Right lobe of liver (tissue), 6 donors: ENCODE results near the gene FRMD4B. TPM values are rescaled to one million over a fixed set of nuclear protein-coding genes. Genes with fewer than 3 reads are reported as not detected.

Experiments
- ATAC-seq, 4 donors: fragments of 200-7000 bp; cut with Tn5 transposase; one replicate each; pipeline ENCODE4 v1.9.1; 2020; ENCODE audit warnings: mild to moderate bottlenecking in 4 of 4, moderate library complexity in 4 of 4
- DNase-seq, 3 donors: peaks; one replicate each; pipeline ENCODE4 v3.0.0-alpha.2; 2020
- H3K27ac ChIP-seq, 3 donors: fragments of 200-600 bp; one replicate each; pipeline ENCODE4 v1.8.0; 2022
- H3K27me3 ChIP-seq, 2 donors: fragments of 200-600 bp; one replicate each; pipeline ENCODE4 v1.8.0; 2022
- H3K36me3 ChIP-seq, 4 donors: fragments of 200-600 bp; sonication (generic) in 1 of 4; one replicate each; pipeline versions ENCODE4 v1.5.1 to v1.8.0; 2017 to 2022; ENCODE audit warnings: control low read depth in 1 of 4
- H3K4me1 ChIP-seq, 4 donors: fragments of 200-600 bp; sonication (generic) in 1 of 4; one replicate each; pipeline versions ENCODE4 v1.5.1 to v1.8.0; 2017 to 2022; ENCODE audit warnings: control low read depth in 1 of 4
- H3K4me3 ChIP-seq, 3 donors: fragments of 200-600 bp; one replicate each; pipeline ENCODE4 v1.8.0; 2022
- H3K9me3 ChIP-seq, 4 donors: fragments of 200-600 bp; sonication (generic) in 1 of 4; one replicate each; pipeline versions ENCODE4 v1.5.1 to v1.8.0; 2017 to 2022; ENCODE audit warnings: control low read depth in 1 of 4
- POLR2A ChIP-seq: fragments of 450-650 bp; IDR thresholded peaks from one replicate; pipeline ENCODE4 v1.6.1; 2017; ENCODE audit warnings: antibody characterized with exemption, mild to moderate bottlenecking
- whole genome bisulfite sequencing: methylation state at CpG from one replicate; pipeline ENCODE4 v1.1.6; 2018; ENCODE audit warnings: low coverage, low lambda C conversion rate; ENCODE audit not compliant: insufficient coverage; ENCODE audit errors: missing lambda C conversion rate; 5-methylcytosine and 5-hydroxymethylcytosine counted together
- intact Hi-C, 2 donors: fragments of 100-400 bp; cut with DNase I; formaldehyde crosslinking; loops; one replicate each; pipeline versions ENCODE4 v1.11.2 to v1.14.1; 2022
- total RNA-seq, 6 experiments: library from RNA; depleted of rRNA in 2 of 6; stranded (reverse); fragments of >200 nt in 2 of 6; fragmentation: NEBNext Ultra II Directional in 3 of 6; extraction: Animal tissue kit (Norgen Biotek cat#: 25700) in 3 of 6; gene quantifications; one replicate each; pipeline versions ENCODE4 v1.1.0 to v1.2.4, GENCODE V29; 2016 to 2023
- TF ChIP-seq, protein P1 (sequence below), 4 donors: fragments of 200-600 bp in 3 of 4; fragments of 450-650 bp in 1 of 4; IDR thresholded peaks; one replicate each; pipeline versions ENCODE4 v1.5.1 to v1.8.0; 2016 to 2022; ENCODE audit warnings: antibody characterized with exemption in 4 of 4, mild to moderate bottlenecking in 2 of 4
- donor health status: DM: no; HTN: yes; CAD: no.
- donor health status: DM: no; HTN: no; CAD: no.
- donor health status: DM: no; HTN: no; CAD: no.
- donor health status: DM: no; HTN: yes; CAD: no.
- donor health status: DM: no; HTN: yes; CAD: no.

The FRMD4B gene
- total RNA-seq, 6 experiments from 2014 or later, result 9.2 to 21.0 (median 12.3) TPM

DNA sequence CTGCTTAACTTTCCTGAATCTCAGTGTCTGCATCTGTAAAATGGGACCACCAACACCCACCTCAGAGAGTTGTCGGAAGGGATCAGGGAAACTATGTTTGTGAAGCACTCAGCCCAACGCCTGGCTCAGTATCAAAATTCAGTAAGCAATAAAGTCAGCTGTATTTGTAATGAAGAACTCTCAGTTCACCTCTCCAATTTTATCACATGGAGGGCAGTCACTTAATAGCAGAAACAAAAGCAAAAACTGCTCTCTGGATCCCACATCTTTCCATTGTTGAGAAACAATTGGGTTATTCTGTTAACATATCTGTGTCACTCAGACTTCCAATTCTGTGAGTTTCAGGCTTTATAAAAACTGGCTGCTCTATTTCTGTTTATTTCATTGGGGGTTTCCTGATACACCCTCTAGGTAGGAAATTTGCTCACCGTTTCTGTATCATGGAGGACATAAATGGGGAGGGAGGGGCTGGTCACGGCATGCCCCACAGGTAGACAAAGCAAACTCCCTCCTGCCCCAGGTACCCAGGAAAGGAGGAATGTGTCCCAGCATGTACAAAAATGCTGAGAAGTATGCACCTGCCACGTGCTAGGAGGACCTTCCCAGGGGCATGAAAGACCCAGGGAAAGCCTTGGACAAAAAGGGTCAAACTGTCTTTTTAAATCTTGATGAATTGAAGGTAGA is 182.1 kb downstream of the FRMD4B start:
- Histone ChIP-seq H3K4me3 (no peak overlapping the region), H3K27ac (no peak overlapping the region), H3K4me1 (peaks cover 0 to 12% (median 2%) of the 10 kb centered on the region in 4 donors), H3K9me3 (no peaks in the 10 kb centered on the region), H3K36me3 (no peaks in the 10 kb centered on the region), H3K27me3 (no peaks in the 10 kb centered on the region)
- 67% methylated on average over 5 of the region's 5 CpGs for WGBS
- DNase-seq (no peak), ATAC-seq (no peak)
- intact Hi-C loops, result no loop called here
- no peak for TF ChIP-seq POLR2A
- TF ChIP-seq, protein P1, sequence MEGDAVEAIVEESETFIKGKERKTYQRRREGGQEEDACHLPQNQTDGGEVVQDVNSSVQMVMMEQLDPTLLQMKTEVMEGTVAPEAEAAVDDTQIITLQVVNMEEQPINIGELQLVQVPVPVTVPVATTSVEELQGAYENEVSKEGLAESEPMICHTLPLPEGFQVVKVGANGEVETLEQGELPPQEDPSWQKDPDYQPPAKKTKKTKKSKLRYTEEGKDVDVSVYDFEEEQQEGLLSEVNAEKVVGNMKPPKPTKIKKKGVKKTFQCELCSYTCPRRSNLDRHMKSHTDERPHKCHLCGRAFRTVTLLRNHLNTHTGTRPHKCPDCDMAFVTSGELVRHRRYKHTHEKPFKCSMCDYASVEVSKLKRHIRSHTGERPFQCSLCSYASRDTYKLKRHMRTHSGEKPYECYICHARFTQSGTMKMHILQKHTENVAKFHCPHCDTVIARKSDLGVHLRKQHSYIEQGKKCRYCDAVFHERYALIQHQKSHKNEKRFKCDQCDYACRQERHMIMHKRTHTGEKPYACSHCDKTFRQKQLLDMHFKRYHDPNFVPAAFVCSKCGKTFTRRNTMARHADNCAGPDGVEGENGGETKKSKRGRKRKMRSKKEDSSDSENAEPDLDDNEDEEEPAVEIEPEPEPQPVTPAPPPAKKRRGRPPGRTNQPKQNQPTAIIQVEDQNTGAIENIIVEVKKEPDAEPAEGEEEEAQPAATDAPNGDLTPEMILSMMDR (IDR thresholded peaks at IDR 0.05), result no peak

DNA sequence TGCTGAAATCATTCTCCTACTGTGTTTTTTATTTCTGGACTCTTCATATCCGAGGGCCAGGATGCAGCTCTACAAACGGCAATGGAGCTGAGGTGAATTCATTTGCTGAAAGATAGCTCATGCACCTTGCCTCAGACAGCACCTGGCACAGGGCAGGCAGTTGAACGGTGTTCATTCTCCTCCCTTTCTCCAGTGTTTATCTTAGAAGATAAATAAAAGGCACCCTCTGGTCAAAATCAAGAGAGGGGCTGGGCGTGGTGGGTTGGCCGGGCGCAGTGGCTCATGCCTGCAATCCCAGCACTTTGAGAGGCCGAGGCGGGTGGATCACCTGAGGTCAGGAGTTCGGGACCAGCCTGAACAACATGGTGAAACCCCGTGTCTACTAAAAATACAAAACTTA is 184.2 kb downstream of the FRMD4B start:
- DNase-seq, result peak; percentile 58 to 86 (median 85)
- intact Hi-C loops, result no loop called here
- WGBS, result 24% methylated on average over 10 of the region's 10 CpGs
- peak; percentile 63 to 77 (median 74) for ATAC-seq
- Histone ChIP-seq H3K36me3 (peaks cover 0 to 12% (median 0%) of the 10 kb centered on the region in 4 donors), H3K27ac (peak overlapping the region; percentile 35 to 93 (median 89)), H3K4me1 (peaks cover 0 to 17% (median 2%) of the 10 kb centered on the region in 4 donors), H3K9me3 (no peaks in the 10 kb centered on the region), H3K4me3 (no peak overlapping the region), H3K27me3 (no peaks in the 10 kb centered on the region)
- TF ChIP-seq POLR2A, result peak; percentile 32
- TF ChIP-seq, protein P1 (IDR thresholded peaks at IDR 0.05), result no peak

DNA sequence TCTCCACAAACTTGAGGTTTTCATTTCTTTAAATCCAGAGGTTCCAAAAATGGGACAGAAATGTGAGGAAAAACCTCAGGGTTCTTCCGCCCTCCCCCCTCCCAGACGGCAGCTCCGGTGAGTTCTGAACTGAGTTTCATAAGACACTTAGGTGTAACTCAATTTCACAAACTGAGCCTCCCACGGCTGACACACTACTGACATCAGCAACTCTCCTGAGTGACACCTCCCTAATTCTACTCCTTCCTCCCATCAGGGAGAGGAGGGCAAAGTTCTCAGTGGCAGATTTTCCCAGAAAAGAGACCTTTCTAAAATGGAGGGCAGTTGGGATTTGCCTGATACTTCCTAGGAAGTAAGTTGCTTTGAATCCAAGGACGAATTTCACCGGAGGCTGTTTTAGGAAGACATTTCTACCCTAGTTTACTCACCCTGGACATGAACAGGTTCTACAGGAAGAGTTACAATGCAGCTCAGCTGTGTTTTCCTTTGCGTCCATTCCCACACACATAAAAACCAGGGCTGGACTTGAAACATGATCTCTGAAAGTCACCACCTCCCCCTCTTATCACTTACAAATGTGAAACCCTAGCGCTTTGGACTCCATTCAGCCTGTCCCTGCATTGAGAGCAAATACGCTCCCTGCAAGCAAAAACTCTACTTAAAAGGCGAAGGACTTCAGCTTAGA is 185.4 kb downstream of the FRMD4B start:
- DNase-seq, result peak; percentile 54 to 86 (median 71)
- H3K4me1 ChIP-seq, result peaks cover 0 to 17% (median 2%) of the 10 kb centered on the region in 4 donors
- TF ChIP-seq POLR2A, result peak; percentile 80
- TF ChIP-seq, protein P1 (IDR thresholded peaks at IDR 0.05), result no peak

DNA sequence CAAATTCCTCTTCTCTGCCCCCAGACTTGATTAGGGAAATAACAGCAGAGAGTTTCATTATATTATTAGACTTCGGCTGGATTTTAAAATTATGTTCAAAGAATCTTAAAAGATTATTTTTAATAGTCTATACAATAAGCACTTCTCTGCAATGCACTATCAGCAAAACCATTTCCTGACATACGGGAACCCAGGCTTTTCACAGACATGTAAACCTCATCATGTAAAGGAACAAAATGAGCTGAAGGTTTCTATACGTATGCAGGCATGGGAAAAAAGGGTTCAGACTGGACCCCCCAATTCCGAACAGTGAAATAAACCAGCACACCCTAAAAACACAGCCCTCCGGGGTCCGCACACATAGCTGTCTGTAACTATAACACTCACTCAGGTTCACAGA is 185.9 kb downstream of the FRMD4B start:
- ATAC-seq, result peak; percentile 2 to 8 (median 5)
- Histone ChIP-seq H3K9me3 (no peaks in the 10 kb centered on the region), H3K36me3 (peaks cover 0 to 29% (median 0%) of the 10 kb centered on the region in 4 donors), H3K4me3 (peak overlapping the region; percentile 47 to 62 (median 57)), H3K27ac (peak overlapping the region; percentile 53 to 93 (median 89)), H3K27me3 (no peaks in the 10 kb centered on the region), H3K4me1 (peaks cover 0 to 17% (median 2%) of the 10 kb centered on the region in 4 donors)
- DNase-seq, result no peak
- intact Hi-C loops, result no loop called here
- 15% methylated on average over 6 of the region's 6 CpGs for WGBS
- TF ChIP-seq, protein P1 (IDR thresholded peaks at IDR 0.05), result no peak
- no peak for TF ChIP-seq POLR2A

More for the DNA sequence above, 185.4 kb downstream of the FRMD4B start:
- H3K27me3 ChIP-seq, result no peaks in the 10 kb centered on the region
- 17% methylated on average over 10 of the region's 10 CpGs for WGBS
- H3K4me3 ChIP-seq, result peak overlapping the region; percentile 47 to 62 (median 57)
- H3K9me3 ChIP-seq, result no peaks in the 10 kb centered on the region
- ATAC-seq, result peak; percentile 83 to 90 (median 86)
- peak overlapping the region; percentile 53 to 93 (median 89) for H3K27ac ChIP-seq
- peaks cover 0 to 23% (median 0%) of the 10 kb centered on the region in 4 donors for H3K36me3 ChIP-seq
- intact Hi-C loops, result no loop called here
